Measurements from ENCODE around the gene BNIPL. TPM values are rescaled to one million over a fixed set of nuclear protein-coding genes. Genes with fewer than 3 reads are reported as not detected.

BNIPL gene
- total and polyA plus RNA-seq, 2 of the 8 experiments (the other 6 are each of a cell fraction or from before 2014, with no cell fraction given) = 2.4 to 3.3 TPM

GRCh38 chr1:151000408-151000807, 36.0 kb upstream of the BNIPL start:
- H2BK120ac ChIP-seq (replicated peaks; ENCODE audit: low read depth, low read length) = no peak overlapping the region

More at GRCh38 chr1:151000408-151000807, 36.0 kb upstream of the BNIPL start:
- H3K79me2 ChIP-seq (ENCODE audit: control insufficient read depth in 1 of 2, insufficient read depth in 2 of 2, low read length in 2 of 2) = no peaks in the 10 kb centered on the region
- H2BK20ac ChIP-seq (ENCODE audit: low read length) = no peak overlapping the region
- FAIRE-seq = no peak
- no peak overlapping the region for H2AK5ac ChIP-seq (ENCODE audit: low read depth, low read length)
- 97% methylated on average over 3 of the region's 3 CpGs; no CpG with 5 or more reads in 1 of the 2 experiments for WGBS, 2 experiments (ENCODE audit: extremely low coverage in 1 of 2, insufficient coverage in 1 of 2, insufficient read length in 1 of 2, insufficient replicate concordance in 2 of 2, low coverage in 1 of 2, low lambda C conversion rate in 2 of 2, missing lambda C conversion rate in 1 of 2)
- no peak overlapping the region for H3K23ac ChIP-seq (ENCODE audit: insufficient read length)
- CTCF ChIA-PET (ENCODE audit: partially characterized antibody) = interaction anchor here (1.2 to 7.8 kb wide), 4 partner anchors 18 to 156 kb away, joined by 3 to 142 read pairs (median 4); partner anchors contain the start of genes ANXA9 and TNFAIP8L2
- H4K5ac ChIP-seq (ENCODE audit: insufficient read length, low read depth, low read length) = no peak overlapping the region
- H2BK5ac ChIP-seq (ENCODE audit: low read depth, low read length) = no peak overlapping the region
- H4K8ac ChIP-seq (ENCODE audit: extremely low read depth, insufficient read depth, low read length) = no peak overlapping the region
- H3K27ac ChIP-seq (ENCODE audit: low read depth, low read length) = no peak overlapping the region
- H3K4ac ChIP-seq (replicated peaks; ENCODE audit: insufficient read length, low read depth, low read length) = no peak overlapping the region
- no peaks in the 10 kb centered on the region for H4K20me1 ChIP-seq (replicated peaks in 1 of 2; ENCODE audit: control insufficient read depth in 1 of 2, insufficient read depth in 2 of 2, low read length in 2 of 2)
- no peak overlapping the region for H3K14ac ChIP-seq (ENCODE audit: insufficient read length)
- H4K91ac ChIP-seq (replicated peaks; ENCODE audit: insufficient read length, low read length) = no peak overlapping the region
- H3K9me3 ChIP-seq (ENCODE audit: insufficient read depth in 2 of 2, low read depth in 1 of 2, low read length in 1 of 2) = no peaks in the 10 kb centered on the region
- no peak overlapping the region for H2AFZ ChIP-seq (ENCODE audit: low read length)
- no peak for TF ChIP-seq RAD21 (IDR thresholded peaks at IDR 0.05 in 1 of 2, conservative IDR thresholded peaks at IDR 0.05 in 1 of 2; ENCODE audit: low read depth in 2 of 2, low read length in 2 of 2)
- no peak for TF ChIP-seq SP4 (IDR thresholded peaks at IDR 0.05; ENCODE audit: low read length)
- TF ChIP-seq SP1 (IDR thresholded peaks at IDR 0.05; ENCODE audit: low read depth, low read length) = no peak
- TF ChIP-seq ATF3 (IDR thresholded peaks at IDR 0.05; ENCODE audit: insufficient read depth, low read depth, low read length) = no peak
- no peak for TF ChIP-seq KDM4A (IDR thresholded peaks at IDR 0.05; ENCODE audit: low read depth, low read length, severe bottlenecking)
- no peak for TF ChIP-seq CBX5 (IDR thresholded peaks at IDR 0.05; ENCODE audit: low read depth, low read length)
- peaks cover 0 to 7% (median 5%) of the 10 kb centered on the region in 4 experiments; a peak in 6 of 8 replicates for H3K36me3 ChIP-seq (ENCODE audit: control insufficient read depth in 2 of 4, insufficient read depth in 4 of 4, low read length in 3 of 4)
- no peak overlapping the region for H3K18ac ChIP-seq (ENCODE audit: extremely low read depth, low read length)
- H3K27me3 ChIP-seq (replicated peaks in 1 of 4; ENCODE audit: control insufficient read depth in 3 of 4, extremely low read depth in 1 of 4, insufficient read depth in 3 of 4, low read length in 3 of 4) = no peaks in the 10 kb centered on the region
- H2BK12ac ChIP-seq (ENCODE audit: low read depth, low read length) = no peak overlapping the region
- H3K4me3 ChIP-seq (ENCODE audit: extremely low read depth in 1 of 4, insufficient read depth in 2 of 4, low read depth in 3 of 4, low read length in 4 of 4) = no peak overlapping the region
- no peaks in the 10 kb centered on the region for H3K79me1 ChIP-seq (ENCODE audit: low read depth, low read length)
- H3K56ac ChIP-seq (replicated peaks; ENCODE audit: insufficient read length, low read depth, low read length) = no peak overlapping the region
- H3K23me2 ChIP-seq (ENCODE audit: low read depth, low read length) = no peaks in the 10 kb centered on the region
- DNase-seq (ENCODE audit: low read depth in 1 of 2, low spot score in 2 of 2) = no peak
- H2BK15ac ChIP-seq (ENCODE audit: low read length) = no peak overlapping the region
- peaks cover 0 to 4% (median 0%) of the 10 kb centered on the region in 4 experiments; a peak in 1 of 7 replicates for H3K4me1 ChIP-seq (replicated peaks in 1 of 4; ENCODE audit: control insufficient read depth in 3 of 4, insufficient read depth in 4 of 4, low read length in 3 of 4)
- no peak overlapping the region for H3K4me2 ChIP-seq (ENCODE audit: insufficient read depth in 1 of 2, low read depth in 2 of 2, low read length in 2 of 2)
- no peak overlapping the region for H3K9ac ChIP-seq (replicated peaks in 1 of 4; ENCODE audit: extremely low read depth in 1 of 4, low read depth in 3 of 4, low read length in 3 of 4)
- POLR2A ChIA-PET (ENCODE audit: partially characterized antibody) = interaction anchor here (0.7 to 1.2 kb wide), 4 partner anchors 19 to 276 kb away, joined by 3 to 4 read pairs (median 4); no protein-coding TSS in a partner anchor

Measured in H1 (cell line).